WTC11 (cell line): ENCODE data around the gene MYO1H. TPM values are rescaled to one million over a fixed set of nuclear protein-coding genes. Genes with fewer than 3 reads are reported as not detected.

Experiments used
- ATAC-seq: fragments of 200-7000 bp; cut with Tn5 transposase; 2 replicates; pipeline ENCODE4 v1.10.0; 2021; ENCODE audit warnings: mild to moderate bottlenecking, moderate library complexity
- Bru-seq: library from RNA; stranded (reverse); fragments of 400-500 nt; gene quantifications from one replicate; lab custom pipeline; 2021; lab: Mats Ljungman, UMichigan
- CTCF ChIA-PET: fragments of 300-600 bp; sonication (Branson Sonifier 250); formaldehyde crosslinking; loops from one replicate; lab custom pipeline; 2021; ENCODE audit warnings: antibody characterized with exemption; lab: Charles Lee
- POLR2A ChIA-PET: fragments of 350-600 bp; sonication (Branson Sonifier 250); formaldehyde crosslinking; loops from one replicate; lab custom pipeline; 2021; ENCODE audit warnings: antibody characterized with exemption; lab: Charles Lee
- DNase-seq: peaks from one replicate; pipeline ENCODE4 v3.0.0; 2021; ENCODE audit warnings: low spot score
- H3K27ac Mint-ChIP-seq: 2 replicates; pipeline ENCODE4 v1.8.0; 2021; ENCODE audit warnings: mixed read lengths
- H3K27me3 Mint-ChIP-seq: 2 replicates; pipeline ENCODE4 v1.8.0; 2021; ENCODE audit warnings: low read depth, mild to moderate bottlenecking, moderate library complexity, mixed read lengths
- H3K36me3 Mint-ChIP-seq: 2 replicates; pipeline ENCODE4 v1.8.0; 2021; ENCODE audit warnings: mixed read lengths
- H3K4me1 Mint-ChIP-seq: 2 replicates; pipeline ENCODE4 v1.8.0; 2022; ENCODE audit warnings: mixed read lengths
- H3K4me3 Mint-ChIP-seq: 2 replicates; pipeline ENCODE4 v1.8.0; 2021; ENCODE audit warnings: mild to moderate bottlenecking, moderate library complexity, mixed read lengths
- H3K9me3 Mint-ChIP-seq: 2 replicates; pipeline ENCODE4 v1.8.0; 2021; ENCODE audit warnings: mixed read lengths
- ELF4 ChIP-seq: sonication (generic); formaldehyde crosslinking; IDR thresholded peaks from 2 replicates; pipeline ENCODE4 v1.8.1; 2022; ENCODE audit warnings: low read depth, mild to moderate bottlenecking, moderate library complexity, missing genetic modification reagents
- FOXJ3 ChIP-seq: sonication (generic); formaldehyde crosslinking; IDR thresholded peaks from 2 replicates; pipeline ENCODE4 v1.9.0; 2021; ENCODE audit warnings: missing genetic modification reagents, mild to moderate bottlenecking, borderline replicate concordance
- GABPB1 ChIP-seq: sonication (generic); formaldehyde crosslinking; IDR thresholded peaks from 2 replicates; pipeline ENCODE4 v1.8.1; 2023; ENCODE audit warnings: mild to moderate bottlenecking, missing genetic modification reagents
- GRHL2 ChIP-seq: fragments of 250-450 bp; sonication (Bioruptor Pico); IDR thresholded peaks from 2 replicates; pipeline ENCODE4 v1.8.0; 2022; ENCODE audit warnings: mild to moderate bottlenecking, moderate library complexity; ENCODE audit not compliant: insufficient replicate concordance, severe bottlenecking
- JAZF1 ChIP-seq: fragments of 250-450 bp; sonication (Bioruptor Pico); IDR thresholded peaks from 2 replicates; pipeline ENCODE4 v1.9.0; 2021; ENCODE audit warnings: moderate library complexity, mild to moderate bottlenecking, inconsistent platforms
- JUN ChIP-seq: sonication (generic); formaldehyde crosslinking; IDR thresholded peaks from 2 replicates; pipeline ENCODE4 v1.8.0; 2023; ENCODE audit warnings: mild to moderate bottlenecking, missing genetic modification reagents
- MXD4 ChIP-seq: fragments of 250-450 bp; sonication (Bioruptor Pico); IDR thresholded peaks from 2 replicates; pipeline ENCODE4 v1.8.0; 2021; ENCODE audit warnings: mild to moderate bottlenecking, moderate library complexity, borderline replicate concordance
- RELA ChIP-seq: sonication (generic); formaldehyde crosslinking; IDR thresholded peaks from 2 replicates; pipeline ENCODE4 v1.8.1; 2022; ENCODE audit warnings: missing genetic modification reagents, mild to moderate bottlenecking, borderline replicate concordance
- SP1 ChIP-seq: sonication (generic); formaldehyde crosslinking; conservative IDR thresholded peaks from 2 replicates; pipeline ENCODE4 v1.8.1; 2022; ENCODE audit warnings: missing genetic modification reagents
- ZNF121 ChIP-seq: sonication (generic); formaldehyde crosslinking; IDR thresholded peaks from 2 replicates; pipeline ENCODE4 v1.8.0; 2023; ENCODE audit warnings: missing genetic modification reagents
- ZNF232 ChIP-seq: sonication (generic); formaldehyde crosslinking; IDR thresholded peaks from 2 replicates; pipeline ENCODE4 v1.8.0; 2022; ENCODE audit warnings: mild to moderate bottlenecking, missing genetic modification reagents
- long read RNA-seq, 3 experiments: library from RNA in 1 of 3; library from capped mRNA in 1 of 3; library from polyadenylated mRNA in 1 of 3; unstranded in 2 of 3; stranded (forward) in 1 of 3; transcript quantifications; one replicate each; pipeline ENCODE4 v2.0.0, GENCODE V29; 2021
- total RNA-seq: library from RNA; stranded (reverse); gene quantifications from 3 replicates; pipeline ENCODE4 v1.2.3, GENCODE V29; 2021
- TF ChIP-seq, protein P1 (sequence below): sonication (generic); formaldehyde crosslinking; IDR thresholded peaks from 2 replicates; pipeline ENCODE4 v1.8.1; 2023; ENCODE audit warnings: mild to moderate bottlenecking, missing genetic modification reagents
- TF ChIP-seq, protein P2 (sequence below): sonication (generic); formaldehyde crosslinking; IDR thresholded peaks from 2 replicates; pipeline ENCODE4 v1.8.1; 2023; ENCODE audit warnings: mild to moderate bottlenecking, missing genetic modification reagents, moderate library complexity
- TF ChIP-seq, protein P3 (sequence below): fragments of 250-450 bp; sonication (Bioruptor Pico); IDR thresholded peaks from 2 replicates; pipeline ENCODE4 v1.9.0; 2021; ENCODE audit warnings: moderate library complexity, mild to moderate bottlenecking, inconsistent platforms, borderline replicate concordance
- TF ChIP-seq, protein P4 (sequence below): sonication (generic); formaldehyde crosslinking; IDR thresholded peaks from 2 replicates; pipeline ENCODE4 v1.8.1; 2023; ENCODE audit warnings: mild to moderate bottlenecking, missing genetic modification reagents, borderline replicate concordance

MYO1H gene, protein sequence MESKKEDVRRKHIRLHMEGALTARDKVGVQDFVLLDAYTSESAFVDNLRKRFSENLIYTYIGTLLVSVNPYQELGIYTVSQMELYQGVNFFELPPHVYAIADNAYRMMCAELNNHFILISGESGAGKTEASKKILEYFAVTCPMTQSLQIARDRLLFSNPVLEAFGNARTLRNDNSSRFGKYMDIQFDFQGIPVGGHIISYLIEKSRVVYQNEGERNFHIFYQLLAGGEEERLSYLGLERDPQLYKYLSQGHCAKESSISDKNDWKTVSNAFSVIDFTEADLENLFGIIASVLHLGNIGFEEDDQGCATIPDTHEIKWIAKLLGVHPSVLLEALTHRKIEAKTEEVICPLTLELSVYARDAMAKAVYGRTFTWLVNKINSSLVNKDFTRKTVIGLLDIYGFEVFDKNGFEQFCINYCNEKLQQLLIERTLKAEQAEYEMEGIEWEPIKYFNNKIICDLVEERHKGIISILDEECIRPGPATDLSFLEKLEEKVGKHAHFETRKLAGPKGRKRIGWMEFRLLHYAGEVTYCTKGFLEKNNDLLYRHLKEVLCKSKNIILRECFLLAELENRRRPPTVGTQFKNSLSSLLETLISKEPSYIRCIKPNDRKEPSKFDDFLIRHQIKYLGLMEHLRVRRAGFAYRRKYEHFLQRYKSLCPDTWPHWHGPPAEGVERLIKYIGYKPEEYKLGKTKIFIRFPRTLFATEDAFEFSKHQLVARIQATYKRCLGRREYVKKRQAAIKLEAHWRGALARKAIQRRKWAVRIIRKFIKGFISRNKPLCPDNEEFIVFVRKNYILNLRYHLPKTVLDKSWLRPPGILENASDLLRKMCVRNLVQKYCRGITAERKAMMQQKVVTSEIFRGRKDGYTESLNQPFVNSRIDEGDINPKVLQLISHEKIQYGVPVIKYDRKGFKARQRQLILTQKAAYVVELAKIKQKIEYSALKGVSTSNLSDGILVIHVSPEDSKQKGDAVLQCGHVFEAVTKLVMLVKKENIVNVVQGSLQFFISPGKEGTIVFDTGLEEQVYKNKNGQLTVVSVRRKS
- 0.44 to 0.60 TPM (median 0.50 TPM) in 3 replicates for total RNA-seq
- percentile 10 among the genes with signal in this experiment for Bru-seq, nascent RNA
- long read RNA-seq, experiment 1: 0 reads
- long read RNA-seq, experiment 2: 0 reads
- long read RNA-seq, experiment 3, partial matches to known transcripts: 1 of 1 reads
- long read RNA-seq, experiment 3, other reads (novel, unspliced or antisense): 0 of 1 reads

DNA sequence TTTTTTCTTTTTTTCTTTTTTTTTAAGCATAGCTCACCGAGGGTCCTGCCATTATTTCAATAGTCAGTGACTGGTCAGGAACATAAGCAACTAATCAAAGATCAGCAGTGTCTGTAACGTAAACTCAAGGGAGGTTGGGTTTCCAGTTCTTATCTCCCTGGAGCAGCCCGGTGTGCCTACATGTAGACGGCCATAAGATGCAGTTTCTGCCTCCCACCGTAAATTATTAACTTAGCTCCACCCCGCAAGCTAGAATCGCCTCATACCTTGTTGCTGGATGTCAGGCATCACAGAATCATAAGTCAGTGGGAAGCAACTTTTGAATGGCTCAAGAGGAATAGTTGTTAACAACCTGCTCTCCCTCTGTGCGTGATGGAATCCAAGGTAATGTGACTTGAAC, at the start of gene MYO1H:
MYO1H (plus strand) TSS at position 312 of the 400 bp plus-strand sequence; CDS start at position 373, 61 bp downstream.
- ATAC-seq (no peak), DNase-seq (no peak)
- no peaks in the 10 kb centered on the region for H3K36me3 Mint-ChIP-seq
- peaks cover 11% of the 10 kb centered on the region for H3K9me3 Mint-ChIP-seq
- no peaks in the 10 kb centered on the region for H3K4me1 Mint-ChIP-seq
- H3K27ac Mint-ChIP-seq: no peak within 1 kb of the TSS
- no peak within 1 kb of the TSS for H3K4me3 Mint-ChIP-seq
- H3K27me3 Mint-ChIP-seq: no peaks in the 10 kb centered on the region; the same call in 1 of the 2 replicates
- TF ChIP-seq ELF4: no peak
- TF ChIP-seq GRHL2 (CRISPR knock-in tag): no peak
- TF ChIP-seq GABPB1: no peak
- TF ChIP-seq, protein P1, sequence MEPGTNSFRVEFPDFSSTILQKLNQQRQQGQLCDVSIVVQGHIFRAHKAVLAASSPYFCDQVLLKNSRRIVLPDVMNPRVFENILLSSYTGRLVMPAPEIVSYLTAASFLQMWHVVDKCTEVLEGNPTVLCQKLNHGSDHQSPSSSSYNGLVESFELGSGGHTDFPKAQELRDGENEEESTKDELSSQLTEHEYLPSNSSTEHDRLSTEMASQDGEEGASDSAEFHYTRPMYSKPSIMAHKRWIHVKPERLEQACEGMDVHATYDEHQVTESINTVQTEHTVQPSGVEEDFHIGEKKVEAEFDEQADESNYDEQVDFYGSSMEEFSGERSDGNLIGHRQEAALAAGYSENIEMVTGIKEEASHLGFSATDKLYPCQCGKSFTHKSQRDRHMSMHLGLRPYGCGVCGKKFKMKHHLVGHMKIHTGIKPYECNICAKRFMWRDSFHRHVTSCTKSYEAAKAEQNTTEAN (CRISPR knock-in tag): no peak
- ChIA-PET POLR2A (no interaction called here), CTCF (interaction anchor here (0.7 kb wide), 1 partner anchor 30 kb away, joined by 3 read pairs; no protein-coding TSS in a partner anchor)

DNA sequence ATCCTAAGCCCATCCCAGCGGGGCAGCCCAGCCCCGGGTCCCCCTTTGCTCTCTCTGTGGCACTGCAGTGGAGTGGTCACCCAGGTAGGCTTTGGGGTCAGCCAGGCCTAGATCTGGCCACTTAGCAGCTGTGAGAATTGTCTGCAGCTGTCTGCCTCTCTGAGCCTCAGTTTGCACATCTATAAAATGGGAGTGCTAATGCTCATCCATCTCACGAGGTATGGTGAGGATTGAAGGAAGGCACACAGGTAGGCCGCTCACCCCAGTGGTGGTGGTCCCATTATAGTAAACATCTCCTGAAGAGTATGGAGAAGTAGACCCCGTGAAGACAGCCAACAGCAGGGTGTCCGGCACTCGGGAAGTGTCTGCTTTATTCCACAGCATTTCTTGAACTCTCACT, 47.9 kb upstream of the MYO1H start:
- ATAC-seq (no peak), DNase-seq (no peak)
- Mint-ChIP-seq H3K4me1 (peaks cover 13% of the 10 kb centered on the region), H3K27ac (no peak overlapping the region), H3K27me3 (peaks cover under 1% of the 10 kb centered on the region; the same call in 1 of the 2 replicates), H3K4me3 (no peak overlapping the region), H3K36me3 (no peaks in the 10 kb centered on the region), H3K9me3 (no peaks in the 10 kb centered on the region)
- POLR2A ChIA-PET: no interaction called here
- TF ChIP-seq, protein P2, sequence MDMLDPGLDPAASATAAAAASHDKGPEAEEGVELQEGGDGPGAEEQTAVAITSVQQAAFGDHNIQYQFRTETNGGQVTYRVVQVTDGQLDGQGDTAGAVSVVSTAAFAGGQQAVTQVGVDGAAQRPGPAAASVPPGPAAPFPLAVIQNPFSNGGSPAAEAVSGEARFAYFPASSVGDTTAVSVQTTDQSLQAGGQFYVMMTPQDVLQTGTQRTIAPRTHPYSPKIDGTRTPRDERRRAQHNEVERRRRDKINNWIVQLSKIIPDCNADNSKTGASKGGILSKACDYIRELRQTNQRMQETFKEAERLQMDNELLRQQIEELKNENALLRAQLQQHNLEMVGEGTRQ (CRISPR knock-in tag): no peak
- TF ChIP-seq MXD4 (CRISPR knock-in tag): no peak
- TF ChIP-seq FOXJ3 (CRISPR knock-in tag): no peak
- no peak for TF ChIP-seq JAZF1 (CRISPR knock-in tag)
- no peak for TF ChIP-seq ZNF232 (CRISPR knock-in tag)
- TF ChIP-seq, protein P3, sequence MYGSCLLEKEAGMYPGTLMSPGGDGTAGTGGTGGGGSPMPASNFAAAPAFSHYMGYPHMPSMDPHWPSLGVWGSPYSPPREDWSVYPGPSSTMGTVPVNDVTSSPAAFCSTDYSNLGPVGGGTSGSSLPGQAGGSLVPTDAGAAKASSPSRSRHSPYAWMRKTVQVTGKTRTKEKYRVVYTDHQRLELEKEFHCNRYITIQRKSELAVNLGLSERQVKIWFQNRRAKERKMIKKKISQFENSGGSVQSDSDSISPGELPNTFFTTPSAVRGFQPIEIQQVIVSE (CRISPR knock-in tag): no peak
- CTCF ChIA-PET: no interaction called here

DNA sequence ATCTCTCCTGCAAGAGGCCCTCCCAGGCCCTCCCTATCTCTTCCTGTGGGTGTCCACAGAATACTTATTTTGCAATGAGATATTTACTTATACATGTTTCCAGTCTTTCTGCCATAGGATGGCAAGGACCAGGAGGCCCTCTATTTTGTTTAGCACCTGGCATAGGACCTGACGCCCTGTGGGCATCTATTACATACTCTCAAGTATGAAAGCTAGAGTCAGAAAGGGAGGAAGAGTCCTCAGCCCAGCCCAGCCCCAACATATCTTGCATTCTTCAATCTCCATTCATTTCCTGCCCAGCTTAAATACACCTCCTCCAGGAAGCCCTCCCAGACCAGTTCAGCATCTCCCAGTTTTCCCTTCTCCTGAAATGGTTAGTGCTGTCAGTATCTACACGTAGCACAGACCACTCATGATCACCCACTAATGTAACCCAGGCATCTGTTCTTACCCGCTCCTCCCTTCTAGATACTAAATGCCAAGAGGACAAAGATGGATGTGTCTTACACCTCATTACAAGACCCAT, 46.0 kb upstream of the MYO1H start:
- H3K4me3 Mint-ChIP-seq: no peak overlapping the region
- H3K27me3 Mint-ChIP-seq: peaks cover 9% of the 10 kb centered on the region
- DNase-seq: no peak
- no peak overlapping the region for H3K27ac Mint-ChIP-seq
- POLR2A ChIA-PET: no interaction called here
- H3K36me3 Mint-ChIP-seq: no peaks in the 10 kb centered on the region
- peak; percentile 38; the same call in 1 of the 2 replicates for ATAC-seq
- no peaks in the 10 kb centered on the region for H3K9me3 Mint-ChIP-seq
- TF ChIP-seq RELA: no peak
- TF ChIP-seq, all 79 proteins: peak for 0
- peaks cover 13% of the 10 kb centered on the region for H3K4me1 Mint-ChIP-seq
- CTCF ChIA-PET: interaction anchor here (0.7 to 1.6 kb wide), 3 partner anchors 37 to 92 kb away, joined by 3 to 4 read pairs (median 3); no protein-coding TSS in a partner anchor

DNA sequence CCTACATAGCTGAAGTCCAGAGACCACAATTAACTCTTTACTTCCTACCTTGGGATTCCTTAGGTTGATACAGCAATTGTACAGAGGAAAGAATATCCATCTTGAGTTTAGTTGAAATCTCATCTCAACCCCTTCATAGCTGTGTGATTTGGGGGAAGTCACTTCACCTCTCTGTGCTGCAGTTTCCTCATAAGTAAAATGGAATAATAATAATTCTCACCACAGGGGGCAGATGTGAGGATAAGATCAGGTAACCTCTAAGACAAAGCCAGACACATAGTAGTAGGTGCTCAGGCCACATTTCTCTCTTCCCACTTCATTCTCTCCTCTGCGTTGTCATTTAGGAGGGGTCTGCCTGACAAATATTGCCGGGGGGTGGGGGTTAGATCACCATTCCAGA, 45.3 kb upstream of the MYO1H start:
- ChIA-PET CTCF (interaction anchor here (0.7 to 1.6 kb wide), 3 partner anchors 38 to 91 kb away, joined by 3 to 4 read pairs (median 3); no protein-coding TSS in a partner anchor), POLR2A (no interaction called here)
- no peak for DNase-seq
- H3K36me3 Mint-ChIP-seq: no peaks in the 10 kb centered on the region
- H3K4me3 Mint-ChIP-seq: no peak overlapping the region
- H3K27me3 Mint-ChIP-seq: peaks cover 15% of the 10 kb centered on the region
- H3K4me1 Mint-ChIP-seq: peaks cover 13% of the 10 kb centered on the region
- H3K9me3 Mint-ChIP-seq: no peaks in the 10 kb centered on the region
- no peak for ATAC-seq
- no peak overlapping the region for H3K27ac Mint-ChIP-seq
- TF ChIP-seq JUN (CRISPR knock-in tag): no peak
- TF ChIP-seq SP1 (CRISPR knock-in tag): no peak
- TF ChIP-seq, protein P4, sequence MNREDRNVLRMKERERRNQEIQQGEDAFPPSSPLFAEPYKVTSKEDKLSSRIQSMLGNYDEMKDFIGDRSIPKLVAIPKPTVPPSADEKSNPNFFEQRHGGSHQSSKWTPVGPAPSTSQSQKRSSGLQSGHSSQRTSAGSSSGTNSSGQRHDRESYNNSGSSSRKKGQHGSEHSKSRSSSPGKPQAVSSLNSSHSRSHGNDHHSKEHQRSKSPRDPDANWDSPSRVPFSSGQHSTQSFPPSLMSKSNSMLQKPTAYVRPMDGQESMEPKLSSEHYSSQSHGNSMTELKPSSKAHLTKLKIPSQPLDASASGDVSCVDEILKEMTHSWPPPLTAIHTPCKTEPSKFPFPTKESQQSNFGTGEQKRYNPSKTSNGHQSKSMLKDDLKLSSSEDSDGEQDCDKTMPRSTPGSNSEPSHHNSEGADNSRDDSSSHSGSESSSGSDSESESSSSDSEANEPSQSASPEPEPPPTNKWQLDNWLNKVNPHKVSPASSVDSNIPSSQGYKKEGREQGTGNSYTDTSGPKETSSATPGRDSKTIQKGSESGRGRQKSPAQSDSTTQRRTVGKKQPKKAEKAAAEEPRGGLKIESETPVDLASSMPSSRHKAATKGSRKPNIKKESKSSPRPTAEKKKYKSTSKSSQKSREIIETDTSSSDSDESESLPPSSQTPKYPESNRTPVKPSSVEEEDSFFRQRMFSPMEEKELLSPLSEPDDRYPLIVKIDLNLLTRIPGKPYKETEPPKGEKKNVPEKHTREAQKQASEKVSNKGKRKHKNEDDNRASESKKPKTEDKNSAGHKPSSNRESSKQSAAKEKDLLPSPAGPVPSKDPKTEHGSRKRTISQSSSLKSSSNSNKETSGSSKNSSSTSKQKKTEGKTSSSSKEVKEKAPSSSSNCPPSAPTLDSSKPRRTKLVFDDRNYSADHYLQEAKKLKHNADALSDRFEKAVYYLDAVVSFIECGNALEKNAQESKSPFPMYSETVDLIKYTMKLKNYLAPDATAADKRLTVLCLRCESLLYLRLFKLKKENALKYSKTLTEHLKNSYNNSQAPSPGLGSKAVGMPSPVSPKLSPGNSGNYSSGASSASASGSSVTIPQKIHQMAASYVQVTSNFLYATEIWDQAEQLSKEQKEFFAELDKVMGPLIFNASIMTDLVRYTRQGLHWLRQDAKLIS (CRISPR knock-in tag): no peak
- no peak for TF ChIP-seq ZNF121 (CRISPR knock-in tag)
- TF ChIP-seq, protein P1 (CRISPR knock-in tag): no peak
